ENCODE measurements around the gene ZNF740. TPM values are rescaled to one million over a fixed set of nuclear protein-coding genes. Genes with fewer than 3 reads are reported as not detected.

Gene ZNF740
- total RNA-seq, 1 experiment from 2014 or later = 46.8 TPM

- POLR2A ChIA-PET = interaction anchor here (0.9 kb wide), 1 partner anchor 17 kb away, joined by 7 read pairs; no protein-coding TSS in a partner anchor
- peaks cover 19% of the 10 kb centered on the region for H3K36me3 ChIP-seq (ENCODE audit: control insufficient read depth, insufficient read depth, low read length)
- in situ Hi-C loops (cut with HindIII; ENCODE audit: low pct_unique_long_range_greater_than_20kb, low sequenced_read_pairs) = no loop called here
Measured at GRCh38 chr12:53187145-53187899, 6.8 kb downstream of the ZNF740 start.

More at GRCh38 chr12:53187145-53187899, 6.8 kb downstream of the ZNF740 start:
- Histone ChIP-seq H3K4me3 (ENCODE audit: low read depth in 2 of 2, low read length in 2 of 2) (no peak overlapping the region), H3K9me3 (ENCODE audit: control insufficient read depth, insufficient read depth, low read depth, low read length) (no peaks in the 10 kb centered on the region), H3K27me3 (ENCODE audit: control insufficient read depth, insufficient read depth, low read length) (no peaks in the 10 kb centered on the region), H3K27ac (ENCODE audit: low read length) (no peak overlapping the region), H3K4me1 (ENCODE audit: control insufficient read depth, insufficient read depth, low read length) (peaks cover 10% of the 10 kb centered on the region)
- intact Hi-C loops (cut with micrococcal nuclease; ENCODE audit: unreplicated experiment) = no loop called here
- no peak for ATAC-seq
- TF ChIP-seq CTCF (IDR thresholded peaks at IDR 0.05) (no peak), SIN3A (IDR thresholded peaks at IDR 0.05; ENCODE audit: borderline replicate concordance, insufficient read depth, low read depth, low read length) (no peak), POLR2AphosphoS5 (IDR thresholded peaks at IDR 0.05; ENCODE audit: low read depth, low read length) (no peak), REST (IDR thresholded peaks at IDR 0.05; ENCODE audit: insufficient read depth in 1 of 2, low read depth in 2 of 2, low read length in 1 of 2) (no peak), TCF7L2 (IDR thresholded peaks at IDR 0.05; ENCODE audit: low read depth, low read length) (no peak)
- BruUV-seq (replicated peaks) = no TSS peak
- DNase-seq (ENCODE audit: low read depth, low spot score) = no peak
- CTCF ChIA-PET = interaction anchor here (1.6 kb wide), 1 partner anchor 12 kb away, joined by 5 read pairs; no protein-coding TSS in a partner anchor

Data from Panc1 (cell line).